ENCODE results near the gene UTP14C. TPM values are rescaled to one million over a fixed set of nuclear protein-coding genes. Genes with fewer than 3 reads are reported as not detected.
"Not testable (repeated sequence)": the region's sequence is repeated elsewhere in the genome, so short reads cannot be mapped to it uniquely, and the experiment has no call there.

Gene UTP14C
- total RNA-seq, 1 donor from 2014 or later: 19.1 TPM

- Mint-ChIP-seq H3K27me3 (ENCODE audit: unreplicated experiment) (no peaks in the 10 kb centered on the region), H3K9me3 (ENCODE audit: unreplicated experiment) (no peaks in the 10 kb centered on the region), H3K4me3 (ENCODE audit: unreplicated experiment) (no peak overlapping the region), H3K4me1 (ENCODE audit: low read depth, unreplicated experiment) (no peaks in the 10 kb centered on the region), H3K27ac (ENCODE audit: unreplicated experiment) (no peak overlapping the region), H3K36me3 (ENCODE audit: unreplicated experiment) (no peaks in the 10 kb centered on the region)
- DNase-seq: no peak
- TF ChIP-seq CTCF (IDR thresholded peaks at IDR 0.05; ENCODE audit: partially characterized antibody, unreplicated experiment): no peak
These were observed 29.0 kb downstream of the UTP14C start for GRCh38 chr13:52053460-52053859.

- not testable (repeated sequence) for H3K36me3 Mint-ChIP-seq (ENCODE audit: unreplicated experiment); DNase-seq; H3K27ac Mint-ChIP-seq (ENCODE audit: unreplicated experiment); H3K4me3 Mint-ChIP-seq (ENCODE audit: unreplicated experiment); H3K4me1 Mint-ChIP-seq (ENCODE audit: low read depth, unreplicated experiment); H3K27me3 Mint-ChIP-seq (ENCODE audit: unreplicated experiment)
- H3K9me3 Mint-ChIP-seq (ENCODE audit: unreplicated experiment): peaks cover 14% of the 10 kb centered on the region
These were observed 36.6 kb downstream of the UTP14C start for GRCh38 chr13:52061064-52061463.

DNA sequence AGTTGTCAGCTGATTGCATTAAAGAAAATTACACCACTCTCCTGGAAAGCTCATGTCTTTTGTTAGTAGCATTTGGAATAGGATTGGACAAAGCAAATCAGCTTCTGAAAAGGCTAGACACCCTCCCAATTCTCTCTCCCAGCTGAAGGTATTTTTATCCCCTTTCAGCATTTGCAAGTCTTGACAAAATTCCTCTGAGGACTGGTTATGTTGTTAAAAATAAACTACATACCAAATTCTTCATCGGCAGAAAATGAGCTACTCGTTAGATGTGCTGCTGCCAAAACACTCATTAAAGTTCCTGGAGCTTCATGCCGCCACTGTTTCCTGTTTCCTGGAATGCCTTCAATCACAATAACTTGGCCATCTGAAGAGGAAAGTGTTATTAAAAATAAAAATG lies 37.1 kb downstream of the UTP14C start:
- Mint-ChIP-seq H3K27me3 (ENCODE audit: unreplicated experiment) (no peaks in the 10 kb centered on the region), H3K4me1 (ENCODE audit: low read depth, unreplicated experiment) (no peaks in the 10 kb centered on the region), H3K27ac (ENCODE audit: unreplicated experiment) (no peak overlapping the region), H3K36me3 (ENCODE audit: unreplicated experiment) (peaks cover 5% of the 10 kb centered on the region), H3K9me3 (ENCODE audit: unreplicated experiment) (peaks cover 14% of the 10 kb centered on the region), H3K4me3 (ENCODE audit: unreplicated experiment) (no peak overlapping the region)
- no peak for DNase-seq
- TF ChIP-seq CTCF (IDR thresholded peaks at IDR 0.05; ENCODE audit: partially characterized antibody, unreplicated experiment): no peak

DNA sequence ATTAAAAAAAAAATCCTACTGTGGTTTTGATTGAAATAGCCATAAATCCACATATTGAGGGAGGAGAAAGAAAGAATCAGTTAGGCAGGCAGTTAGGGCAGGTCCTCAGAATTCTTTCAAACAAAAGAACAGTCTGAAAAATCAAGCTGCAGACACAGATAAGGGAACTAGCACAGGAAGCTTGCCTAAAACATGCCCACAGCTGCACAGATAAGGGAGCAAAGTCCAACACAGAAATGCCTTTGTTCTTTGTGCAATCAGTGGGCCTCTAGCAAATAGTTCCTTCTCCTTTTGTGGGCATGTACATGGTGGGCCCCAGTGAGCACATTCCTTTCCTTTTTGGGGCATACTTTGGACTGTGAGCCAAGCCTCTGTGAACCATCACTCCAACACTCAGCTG lies 42.7 kb downstream of the UTP14C start:
- Mint-ChIP-seq H3K4me1 (ENCODE audit: low read depth, unreplicated experiment) (no peaks in the 10 kb centered on the region), H3K9me3 (ENCODE audit: unreplicated experiment) (peaks cover 28% of the 10 kb centered on the region), H3K36me3 (ENCODE audit: unreplicated experiment) (peaks cover 46% of the 10 kb centered on the region), H3K4me3 (ENCODE audit: unreplicated experiment) (no peak overlapping the region), H3K27me3 (ENCODE audit: unreplicated experiment) (peaks cover 9% of the 10 kb centered on the region), H3K27ac (ENCODE audit: unreplicated experiment) (no peak overlapping the region)
- no peak for TF ChIP-seq CTCF (IDR thresholded peaks at IDR 0.05; ENCODE audit: partially characterized antibody, unreplicated experiment)
- DNase-seq: no peak

- H3K27me3 Mint-ChIP-seq (ENCODE audit: unreplicated experiment): peaks cover 9% of the 10 kb centered on the region
- H3K36me3 Mint-ChIP-seq (ENCODE audit: unreplicated experiment): peaks cover 41% of the 10 kb centered on the region
- no peak for DNase-seq
- H3K4me3 Mint-ChIP-seq (ENCODE audit: unreplicated experiment): no peak overlapping the region
- no peak overlapping the region for H3K27ac Mint-ChIP-seq (ENCODE audit: unreplicated experiment)
- peaks cover 19% of the 10 kb centered on the region for H3K9me3 Mint-ChIP-seq (ENCODE audit: unreplicated experiment)
- TF ChIP-seq CTCF (IDR thresholded peaks at IDR 0.05; ENCODE audit: partially characterized antibody, unreplicated experiment): no peak
- H3K4me1 Mint-ChIP-seq (ENCODE audit: low read depth, unreplicated experiment): no peaks in the 10 kb centered on the region
These were observed 46.5 kb downstream of the UTP14C start for GRCh38 chr13:52070929-52071523.

Other genes starting within 250 kb of the UTP14C start
- 19.8 TPM for gene DHRS12, start 220.5 kb upstream of the UTP14C start, total RNA-seq (ENCODE audit: unreplicated experiment)
- 0.59 TPM for gene TMEM272, start 179.5 kb upstream of the UTP14C start, total RNA-seq (ENCODE audit: unreplicated experiment)
- gene CCDC70, start 162.7 kb upstream of the UTP14C start, total RNA-seq (ENCODE audit: unreplicated experiment): not detected
- 17.4 TPM for gene ATP7B, start 13.2 kb upstream of the UTP14C start, total RNA-seq (ENCODE audit: unreplicated experiment)
- 46.4 TPM for gene ALG11, start 12.3 kb upstream of the UTP14C start, total RNA-seq (ENCODE audit: unreplicated experiment)
- not detected for gene NEK5, start 104.4 kb downstream of the UTP14C start, total RNA-seq (ENCODE audit: unreplicated experiment)
- 54.8 TPM for gene NEK3, start 134.9 kb downstream of the UTP14C start, total RNA-seq (ENCODE audit: unreplicated experiment)

All from glutamatergic neuron (in vitro differentiated cells).